Vagina (tissue), 2 donors: ENCODE measurements around the gene WAC. TPM values are rescaled to one million over a fixed set of nuclear protein-coding genes. Genes with fewer than 3 reads are reported as not detected.

Source experiments
- DNase-seq, 2 donors: peaks; one replicate each; pipeline ENCODE4 v3.0.0-alpha.2; 2017; ENCODE audit errors: extremely low spot score in 2 of 2
- H3K27ac ChIP-seq: fragments of 200-600 bp; sonication (generic); one replicate; pipeline ENCODE4 v1.5.1; 2019
- H3K27me3 ChIP-seq: fragments of 200-600 bp; sonication (generic); one replicate; pipeline ENCODE4 v1.5.1; 2019
- H3K36me3 ChIP-seq, 2 donors: fragments of 200-600 bp; sonication (generic); one replicate each; pipeline ENCODE4 v1.5.1; 2017 to 2019
- H3K4me1 ChIP-seq: fragments of 200-600 bp; sonication (generic); one replicate; pipeline ENCODE4 v1.5.1; 2019
- H3K4me3 ChIP-seq, 2 donors: fragments of 200-600 bp; sonication (generic); 1 replicate in 1 of 2; 2 replicates in 1 of 2; pipeline ENCODE4 v1.5.1; 2016 to 2019
- H3K9me3 ChIP-seq: fragments of 200-600 bp; sonication (generic); one replicate; pipeline ENCODE4 v1.5.1; 2019
- CTCF ChIP-seq, 3 experiments: fragments of 450-650 bp in 2 of 3; fragments of 200-600 bp in 1 of 3; sonication (generic) in 1 of 3; IDR thresholded peaks; one replicate each; pipeline ENCODE4 v1.5.1; 2017 to 2019; ENCODE audit warnings: antibody characterized with exemption in 3 of 3, mild to moderate bottlenecking in 2 of 3, moderate library complexity in 2 of 3
- POLR2A ChIP-seq, 2 donors: fragments of 450-650 bp; IDR thresholded peaks; one replicate each; pipeline ENCODE4 v1.6.1; 2017; ENCODE audit warnings: antibody characterized with exemption in 2 of 2, mild to moderate bottlenecking in 2 of 2, moderate library complexity in 2 of 2
- POLR2AphosphoS5 ChIP-seq, 2 donors: sonication (generic); formaldehyde crosslinking; IDR thresholded peaks; one replicate each; pipeline ENCODE4 v1.9.0; 2017; ENCODE audit warnings: antibody characterized with exemption in 2 of 2, mild to moderate bottlenecking in 2 of 2, low read depth in 1 of 2; ENCODE audit not compliant: insufficient read depth in 1 of 2
- intact Hi-C: fragments of 100-400 bp; cut with DNase I; formaldehyde crosslinking; loops from one replicate; pipeline ENCODE4 v1.15.1; 2023
- total RNA-seq: library from RNA; depleted of rRNA; stranded (reverse); fragments of >200 nt; gene quantifications from one replicate; pipeline ENCODE4 v1.2.3, GENCODE V29; 2016

Gene WAC
- total RNA-seq, 1 donor from 2014 or later = 112 TPM

- intact Hi-C loops = no loop called here
- no peak for DNase-seq
- no peak overlapping the region for H3K27ac ChIP-seq
- peaks cover 84% of the 10 kb centered on the region for H3K4me1 ChIP-seq
- H3K27me3 ChIP-seq = no peaks in the 10 kb centered on the region
- H3K36me3 ChIP-seq = peaks cover 0 to 30% of the 10 kb centered on the region in 2 donors
- H3K4me3 ChIP-seq = no peak overlapping the region
- no peaks in the 10 kb centered on the region for H3K9me3 ChIP-seq
- no peak for TF ChIP-seq CTCF (IDR thresholded peaks at IDR 0.05)
- TF ChIP-seq POLR2A (IDR thresholded peaks at IDR 0.05) = no peak
- no peak for TF ChIP-seq POLR2AphosphoS5 (IDR thresholded peaks at IDR 0.05; ENCODE audit: insufficient read depth in 1 of 2, low read depth in 1 of 2)
These were observed 19.9 kb downstream of the WAC start for GRCh38 chr10:28552775-28553174.

- no peaks in the 10 kb centered on the region for H3K27me3 ChIP-seq
- DNase-seq = no peak
- H3K4me1 ChIP-seq = peaks cover 86% of the 10 kb centered on the region
- peaks cover 0 to 23% of the 10 kb centered on the region in 2 donors for H3K36me3 ChIP-seq
- intact Hi-C loops = no loop called here
- no peak overlapping the region for H3K4me3 ChIP-seq
- H3K9me3 ChIP-seq = no peaks in the 10 kb centered on the region
- no peak overlapping the region for H3K27ac ChIP-seq
- no peak for TF ChIP-seq POLR2A (IDR thresholded peaks at IDR 0.05)
- TF ChIP-seq POLR2AphosphoS5 (IDR thresholded peaks at IDR 0.05; ENCODE audit: insufficient read depth in 1 of 2, low read depth in 1 of 2) = no peak
- no peak for TF ChIP-seq CTCF (IDR thresholded peaks at IDR 0.05)
These were observed 21.1 kb downstream of the WAC start for GRCh38 chr10:28554009-28554408.

- DNase-seq = no peak
- intact Hi-C loops = no loop called here
- TF ChIP-seq POLR2AphosphoS5 (IDR thresholded peaks at IDR 0.05; ENCODE audit: insufficient read depth in 1 of 2, low read depth in 1 of 2) (no peak), CTCF (IDR thresholded peaks at IDR 0.05) (no peak), POLR2A (IDR thresholded peaks at IDR 0.05) (no peak)
- no peaks in the 10 kb centered on the region for H3K9me3 ChIP-seq
- H3K4me1 ChIP-seq = peaks cover 86% of the 10 kb centered on the region
- no peaks in the 10 kb centered on the region for H3K27me3 ChIP-seq
- H3K27ac ChIP-seq = no peak overlapping the region
- H3K4me3 ChIP-seq = no peak overlapping the region
- H3K36me3 ChIP-seq = peaks cover 0 to 17% of the 10 kb centered on the region in 2 donors
These were observed 22.0 kb downstream of the WAC start for GRCh38 chr10:28554952-28555351.

GRCh38 chr10:28555358-28555757, 22.4 kb downstream of the WAC start:
- DNase-seq = no peak
- Histone ChIP-seq H3K36me3 (peaks cover 0 to 13% of the 10 kb centered on the region in 2 donors), H3K27me3 (no peaks in the 10 kb centered on the region), H3K27ac (no peak overlapping the region), H3K9me3 (no peaks in the 10 kb centered on the region), H3K4me3 (no peak overlapping the region), H3K4me1 (peaks cover 86% of the 10 kb centered on the region)
- intact Hi-C loops = no loop called here
- TF ChIP-seq CTCF (IDR thresholded peaks at IDR 0.05) (no peak), POLR2AphosphoS5 (IDR thresholded peaks at IDR 0.05; ENCODE audit: insufficient read depth in 1 of 2, low read depth in 1 of 2) (no peak), POLR2A (IDR thresholded peaks at IDR 0.05) (no peak)

- no peak for DNase-seq
- intact Hi-C loops = no loop called here
- H3K27me3 ChIP-seq = no peaks in the 10 kb centered on the region
- H3K4me1 ChIP-seq = peaks cover 81% of the 10 kb centered on the region
- H3K4me3 ChIP-seq = no peak overlapping the region
- peaks cover 0 to 13% of the 10 kb centered on the region in 2 donors for H3K36me3 ChIP-seq
- no peak overlapping the region for H3K27ac ChIP-seq
- no peaks in the 10 kb centered on the region for H3K9me3 ChIP-seq
- TF ChIP-seq POLR2A (IDR thresholded peaks at IDR 0.05) = no peak
- no peak for TF ChIP-seq POLR2AphosphoS5 (IDR thresholded peaks at IDR 0.05; ENCODE audit: insufficient read depth in 1 of 2, low read depth in 1 of 2)
- no peak for TF ChIP-seq CTCF (IDR thresholded peaks at IDR 0.05)
These were observed 23.2 kb downstream of the WAC start for GRCh38 chr10:28556142-28556541.
